ENCODE results near the gene P2RY2.

GRCh38 chr11:73203322-73203721 lies 14.8 kb upstream of the P2RY2 start:
- TF ChIP-seq CTCF (IDR thresholded peaks at IDR 0.05) (no peak), POLR2A (IDR thresholded peaks at IDR 0.05) (no peak)

All from heart left ventricle (tissue), 13 donors.